CD1c-positive myeloid dendritic cell (primary cell): ENCODE measurements around the gene SHLD3.
"Not testable (repeated sequence)": the region's sequence is repeated elsewhere in the genome, so short reads cannot be mapped to it uniquely, and the experiment has no call there.

ENCODE experiments used
- DNase-seq: peaks from one replicate; pipeline ENCODE4 v3.0.0-alpha.2; 2016; ENCODE audit errors: extremely low spot score

SHLD3 gene

GRCh38 chr5:65624571-65625555, at the start of gene SHLD3, which contains the start of gene TRAPPC13:
TSS of gene SHLD3 (plus strand) at chr5:65625027. CDS start at chr5:65629588, 4,561 bp downstream.
TSS of gene TRAPPC13 (plus strand) at chr5:65625027. CDS start at chr5:65625061, 34 bp downstream.
- DNase-seq: peak; percentile 92

GRCh38 chr5:65577141-65577540, 47.7 kb upstream of the SHLD3 start:
- DNase-seq: no peak

GRCh38 chr5:65588694-65589093, 36.1 kb upstream of the SHLD3 start:
- no peak for DNase-seq

- not testable (repeated sequence) for DNase-seq
Observed at GRCh38 chr5:65601761-65602160, 23.1 kb upstream of the SHLD3 start.

- no peak for DNase-seq
Observed at GRCh38 chr5:65611524-65611923, 13.3 kb upstream of the SHLD3 start.

- DNase-seq: no peak
Observed at GRCh38 chr5:65612298-65612907, 12.4 kb upstream of the SHLD3 start.

GRCh38 chr5:65620021-65620420, 4.8 kb upstream of the SHLD3 start:
- DNase-seq: no peak

- not testable (repeated sequence) for DNase-seq
Observed at GRCh38 chr5:65621961-65622360, 2.9 kb upstream of the SHLD3 start.

GRCh38 chr5:65623482-65623881, 1.3 kb upstream of the SHLD3 start:
- no peak for DNase-seq

GRCh38 chr5:65624025-65624570, 729 bp upstream of the SHLD3 start, which contains the start of gene TRIM23:
TSS of gene TRIM23 (minus strand) at chr5:65624333. CDS start at chr5:65624274, 59 bp downstream.
- peak; percentile 97 for DNase-seq

GRCh38 chr5:65625743-65626142, 916 bp downstream of the SHLD3 start:
- no peak for DNase-seq

- DNase-seq: no peak
Observed at GRCh38 chr5:65630981-65631380, 6.2 kb downstream of the SHLD3 start.

GRCh38 chr5:65640240-65640639, 15.4 kb downstream of the SHLD3 start:
- DNase-seq: no peak

GRCh38 chr5:65646938-65647337, 22.1 kb downstream of the SHLD3 start:
- DNase-seq: no peak

GRCh38 chr5:65647941-65648340, 23.1 kb downstream of the SHLD3 start:
- DNase-seq: no peak

- DNase-seq: no peak
Observed at GRCh38 chr5:65651144-65651543, 26.3 kb downstream of the SHLD3 start.

- no peak for DNase-seq
Observed at GRCh38 chr5:65654713-65655112, 29.9 kb downstream of the SHLD3 start.

- DNase-seq: no peak
Observed at GRCh38 chr5:65663804-65664521, 39.1 kb downstream of the SHLD3 start.

GRCh38 chr5:65668696-65669095, 43.9 kb downstream of the SHLD3 start:
- DNase-seq: no peak

- peak; percentile 6 for DNase-seq
Observed at GRCh38 chr5:65672796-65673195, 48.0 kb downstream of the SHLD3 start.

- DNase-seq: no peak
Observed at GRCh38 chr5:65674749-65675148, 49.9 kb downstream of the SHLD3 start.

- DNase-seq: not testable (repeated sequence)
Observed at GRCh38 chr5:65676056-65676455, 51.2 kb downstream of the SHLD3 start.
